Heart left ventricle (tissue), 16 donors: Measurements from ENCODE around the gene ENO4. TPM values are rescaled to one million over a fixed set of nuclear protein-coding genes. Genes with fewer than 3 reads are reported as not detected.

ENCODE experiments used
- ATAC-seq, 4 donors: fragments of 200-7000 bp; cut with Tn5 transposase; one replicate each; pipeline ENCODE4 v1.9.1; 2020 to 2022; ENCODE audit warnings: moderate library complexity in 4 of 4, mild to moderate bottlenecking in 3 of 4, moderate number of reproducible peaks in 1 of 4
- DNase-seq, 5 donors: peaks; one replicate each; pipeline ENCODE4 v3.0.0-alpha.2; 2020
- H3K27ac ChIP-seq, 12 donors: fragments of 200-600 bp; sonication (generic) in 4 of 12; one replicate each; pipeline versions ENCODE4 v1.5.0 to v1.8.0; 2016 to 2022; ENCODE audit warnings: mild to moderate bottlenecking in 2 of 12
- H3K27me3 ChIP-seq, 9 donors: fragments of 200-600 bp; sonication (generic) in 2 of 9; one replicate each; pipeline versions ENCODE4 v1.5.1 to v1.8.0; 2016 to 2022; ENCODE audit warnings: mild to moderate bottlenecking in 3 of 9
- H3K36me3 ChIP-seq, 9 donors: fragments of 200-600 bp; sonication (generic) in 2 of 9; one replicate each; pipeline versions ENCODE4 v1.5.0 to v1.8.0; 2018 to 2022; ENCODE audit warnings: mild to moderate bottlenecking in 2 of 9
- H3K4me1 ChIP-seq, 12 donors: fragments of 200-600 bp; sonication (generic) in 4 of 12; one replicate each; pipeline versions ENCODE4 v1.5.0 to v1.8.0; 2016 to 2022; ENCODE audit warnings: mild to moderate bottlenecking in 3 of 12
- H3K4me3 ChIP-seq, 12 donors: fragments of 200-600 bp; sonication (generic) in 4 of 12; one replicate each; pipeline versions ENCODE4 v1.5.0 to v1.8.0; 2017 to 2022; ENCODE audit warnings: mild to moderate bottlenecking in 9 of 12, moderate library complexity in 4 of 12
- H3K9me3 ChIP-seq, 12 donors: fragments of 200-600 bp; sonication (generic) in 4 of 12; one replicate each; pipeline versions ENCODE4 v1.5.0 to v1.8.0; 2016 to 2022; ENCODE audit warnings: mild to moderate bottlenecking in 1 of 12
- CTCF ChIP-seq, 12 donors: fragments of 200-600 bp; sonication (generic) in 4 of 12; IDR thresholded peaks; one replicate each; pipeline versions ENCODE4 v1.5.0 to v1.8.0; 2018 to 2022; ENCODE audit warnings: antibody characterized with exemption in 12 of 12, mild to moderate bottlenecking in 5 of 12
- POLR2A ChIP-seq, 2 donors: fragments of 450-650 bp; IDR thresholded peaks; one replicate each; pipeline ENCODE4 v1.6.1; 2017; ENCODE audit warnings: antibody characterized with exemption in 2 of 2, mild to moderate bottlenecking in 2 of 2, moderate library complexity in 2 of 2
- WGBS, 4 donors: extraction: QIAGEN DNeasy Blood & Tissue Kit in 2 of 4; methylation state at CpG; one replicate each; pipeline versions ENCODE4 v1.1.5 to v1.1.7; 2013 to 2018; 5-methylcytosine and 5-hydroxymethylcytosine counted together
- intact Hi-C, 10 donors: fragments of 100-400 bp; cut with DNase I; formaldehyde crosslinking; loops; one replicate each; pipeline versions ENCODE4 v1.11.1 to v1.14.2; 2022
- polyA plus RNA-seq, 2 donors: library from polyadenylated mRNA; stranded (reverse); fragments of 200-250 nt; gene quantifications; one replicate each; pipeline ENCODE4 v1.2.3, GENCODE V29; 2013
- total RNA-seq, 9 donors: library from RNA; depleted of rRNA in 2 of 9; stranded (reverse); fragments of >200 nt in 2 of 9; fragmentation: NEBNext Ultra II Directional in 3 of 9; extraction: Animal tissue kit (Norgen Biotek cat#: 25700) in 3 of 9; gene quantifications; one replicate each; pipeline versions ENCODE4 v1.1.0 to v1.2.4, GENCODE V29; 2016 to 2023
- donor health status: ischemic (EF 13 %, LVEDD 7.1; RV severe dilation, severe dysfunction).
- donor health status: healthy with polysubstance abuse.
- donor health status: DM: no; HTN: yes; CAD: no.
- donor health status: DM: no; HTN: no; CAD: no.
- donor health status: ischemic (EF 25% LVEDD 6.9; RV normal size, moderate dysfunction).
- donor health status: ischemic (EF 25% LVEDD 5.7; RV mildly dilated, moderate dysfunction).
- donor health status: healthy.
- donor health status: DM: yes; HTN: yes; CAD: no.
- donor health status: ischemic (EF 35%, LVEDD 5.7; RV mildly dilated, moderate dysfunction).
- donor health status: nonischemic (EF 11% LVEDD 7.7; RV severe dilation, severe dysfunction).
- donor health status: DM: yes; HTN: yes; CAD: no.
- donor health status: PGD.
- donor health status: ischemic (EF 29% LVEDD 5.4; RV normal size, mild dysfunction).
- donor health status: nonischemic (EF 23%, LVEDD 6.1; RV moderate dilation, normal function).

ENO4 gene
- total and polyA plus RNA-seq, 11 donors: 0.03 to 1.8 (median 0.19) TPM; not detected in 7

- intact Hi-C loops: no loop called here
- ATAC-seq (no peak), DNase-seq (no peak)
- peaks cover 0 to 32% (median 3%) of the 10 kb centered on the region in 9 donors for H3K27me3 ChIP-seq
- H3K4me1 ChIP-seq: peaks cover 0 to 13% (median 5%) of the 10 kb centered on the region in 12 donors
- H3K4me3 ChIP-seq: no peak overlapping the region
- TF ChIP-seq POLR2A (IDR thresholded peaks at IDR 0.05) (no peak), CTCF (IDR thresholded peaks at IDR 0.05) (no peak)
- no peaks in the 10 kb centered on the region for H3K36me3 ChIP-seq
- 81 to 93% (median 87%) methylated on average over 4 of the region's 4 CpGs for WGBS, 4 donors
- H3K9me3 ChIP-seq: peaks cover 0 to 10% (median 0%) of the 10 kb centered on the region in 12 donors
- H3K27ac ChIP-seq: no peak overlapping the region
Observed at GRCh38 chr10:116853287-116853686, 4.0 kb downstream of the ENO4 start.

- DNase-seq (no peak), ATAC-seq (no peak)
- Histone ChIP-seq H3K36me3 (no peaks in the 10 kb centered on the region), H3K27ac (no peak overlapping the region), H3K4me3 (no peak overlapping the region), H3K4me1 (peaks cover 0 to 9% (median 5%) of the 10 kb centered on the region in 12 donors), H3K9me3 (peaks cover 0 to 15% (median 0%) of the 10 kb centered on the region in 12 donors), H3K27me3 (peaks cover 0 to 28% (median 3%) of the 10 kb centered on the region in 9 donors)
- intact Hi-C loops: no loop called here
- TF ChIP-seq CTCF (IDR thresholded peaks at IDR 0.05): no peak
- no peak for TF ChIP-seq POLR2A (IDR thresholded peaks at IDR 0.05)
- WGBS, 4 donors: 83 to 89% (median 85%) methylated on average over 4 of the region's 4 CpGs
Observed at GRCh38 chr10:116853701-116854100, 4.4 kb downstream of the ENO4 start.

- Histone ChIP-seq H3K4me1 (no peaks in the 10 kb centered on the region), H3K27me3 (peaks cover 0 to 7% (median 0%) of the 10 kb centered on the region in 9 donors), H3K4me3 (no peak overlapping the region), H3K36me3 (no peaks in the 10 kb centered on the region), H3K27ac (no peak overlapping the region), H3K9me3 (peaks cover 0 to 15% (median 0%) of the 10 kb centered on the region in 12 donors)
- intact Hi-C loops: no loop called here
- WGBS, 4 donors: 89 to 95% (median 91%) methylated on average over 3 of the region's 3 CpGs
- no peak for ATAC-seq
- DNase-seq: no peak
- TF ChIP-seq POLR2A (IDR thresholded peaks at IDR 0.05) (no peak), CTCF (IDR thresholded peaks at IDR 0.05) (no peak)
Observed at GRCh38 chr10:116857156-116857555, 7.9 kb downstream of the ENO4 start.

- Histone ChIP-seq H3K27me3 (peaks cover 0 to 7% (median 0%) of the 10 kb centered on the region in 9 donors), H3K4me1 (no peaks in the 10 kb centered on the region), H3K9me3 (peaks cover 0 to 15% (median 0%) of the 10 kb centered on the region in 12 donors), H3K27ac (no peak overlapping the region), H3K36me3 (no peaks in the 10 kb centered on the region), H3K4me3 (no peak overlapping the region)
- TF ChIP-seq POLR2A (IDR thresholded peaks at IDR 0.05): no peak
- TF ChIP-seq CTCF (IDR thresholded peaks at IDR 0.05): no peak
- DNase-seq (no peak), ATAC-seq (no peak)
- intact Hi-C loops: no loop called here
- WGBS, 4 donors: 38 to 60% (median 55%) methylated on average over 2 of the region's 2 CpGs
Observed at GRCh38 chr10:116861796-116862195, 12.5 kb downstream of the ENO4 start.
